Liver (tissue), 9 donors: ENCODE results near the gene FGD4. TPM values are rescaled to one million over a fixed set of nuclear protein-coding genes. Genes with fewer than 3 reads are reported as not detected.

ENCODE experiments used
- DNase-seq: peaks from one replicate; pipeline ENCODE4 v3.0.0-alpha.2; 2017; ENCODE audit warnings: low spot score
- H3K27ac ChIP-seq, 2 donors: one replicate each; pipeline ENCODE4 v1.7.0; 2013; ENCODE audit warnings: inconsistent platforms in 2 of 2, low read length in 2 of 2, control low read depth in 1 of 2, low read depth in 1 of 2, mild to moderate bottlenecking in 1 of 2
- H3K27me3 ChIP-seq, 4 donors: one replicate each; pipeline versions ENCODE4 v1.6.1 to v1.7.0; 2013; ENCODE audit warnings: low read length in 3 of 4, inconsistent platforms in 1 of 4, mild to moderate bottlenecking in 1 of 4, moderate library complexity in 1 of 4; ENCODE audit not compliant: control insufficient read depth in 4 of 4, insufficient read depth in 4 of 4
- H3K36me3 ChIP-seq, 4 donors: one replicate each; pipeline versions ENCODE4 v1.6.1 to v1.7.0; 2013; ENCODE audit warnings: low read length in 3 of 4, mild to moderate bottlenecking in 3 of 4, low read depth in 1 of 4, moderate library complexity in 1 of 4; ENCODE audit not compliant: control insufficient read depth in 4 of 4, insufficient read depth in 3 of 4
- H3K4me1 ChIP-seq, 4 donors: one replicate each; pipeline versions ENCODE4 v1.6.1 to v1.7.0; 2013; ENCODE audit warnings: low read length in 3 of 4, mild to moderate bottlenecking in 3 of 4, moderate library complexity in 1 of 4; ENCODE audit not compliant: control insufficient read depth in 4 of 4, insufficient read depth in 4 of 4
- H3K4me3 ChIP-seq, 3 donors: one replicate each; pipeline versions ENCODE4 v1.6.1 to v1.7.0; 2013; ENCODE audit warnings: low read length in 3 of 3, control low read depth in 1 of 3, low read depth in 1 of 3, mild to moderate bottlenecking in 1 of 3
- H3K9ac ChIP-seq, 2 donors: one replicate each; pipeline ENCODE4 v1.7.0; 2013; ENCODE audit warnings: low read length in 2 of 2, mild to moderate bottlenecking in 2 of 2, moderate library complexity in 2 of 2, control low read depth in 1 of 2, low read depth in 1 of 2
- H3K9me3 ChIP-seq, 4 donors: one replicate each; pipeline versions ENCODE4 v1.6.1 to v1.7.0; 2013; ENCODE audit warnings: low read length in 3 of 4; ENCODE audit not compliant: control insufficient read depth in 4 of 4
- ATF3 ChIP-seq: IDR thresholded peaks from 2 replicates; pipeline ENCODE4 v1.6.1; 2016; ENCODE audit warnings: antibody characterized with exemption
- CTCF ChIP-seq: fragments of 150-350 bp; IDR thresholded peaks from 2 replicates; pipeline ENCODE4 v1.5.1; 2017; ENCODE audit warnings: improper control_type of control experiment, low read depth, low read length; ENCODE audit not compliant: missing input control
- EGR1 ChIP-seq, 2 donors: IDR thresholded peaks; 2 replicates each; pipeline ENCODE4 v1.6.1; 2016 to 2018; ENCODE audit warnings: antibody characterized with exemption in 2 of 2, low read depth in 2 of 2
- FOXA1 ChIP-seq: IDR thresholded peaks from 2 replicates; pipeline ENCODE4 v1.6.1; 2016; ENCODE audit warnings: antibody characterized with exemption
- FOXA2 ChIP-seq: IDR thresholded peaks from 2 replicates; pipeline ENCODE4 v1.6.1; 2016; ENCODE audit warnings: antibody characterized with exemption
- GABPA ChIP-seq, 2 donors: IDR thresholded peaks in 1 of 2; conservative IDR thresholded peaks in 1 of 2; 2 replicates each; pipeline ENCODE4 v1.6.1; 2016; ENCODE audit warnings: antibody characterized with exemption in 2 of 2, mild to moderate bottlenecking in 1 of 2, moderate library complexity in 1 of 2
- HNF4A ChIP-seq, 2 donors: conservative IDR thresholded peaks; 2 replicates each; pipeline ENCODE4 v1.6.1; 2016; ENCODE audit warnings: antibody characterized with exemption in 2 of 2, mild to moderate bottlenecking in 2 of 2
- HNF4G ChIP-seq: IDR thresholded peaks from 2 replicates; pipeline ENCODE4 v1.6.1; 2016; ENCODE audit warnings: antibody characterized with exemption
- JUND ChIP-seq, 2 donors: IDR thresholded peaks; 2 replicates each; pipeline ENCODE4 v1.6.1; 2016; ENCODE audit warnings: antibody characterized with exemption in 2 of 2
- MAX ChIP-seq: IDR thresholded peaks from 2 replicates; pipeline ENCODE4 v1.6.1; 2016; ENCODE audit warnings: antibody characterized with exemption
- NR2F2 ChIP-seq: IDR thresholded peaks from 2 replicates; pipeline ENCODE4 v1.6.1; 2016; ENCODE audit warnings: antibody characterized with exemption
- RAD21 ChIP-seq, 2 donors: IDR thresholded peaks; 2 replicates each; pipeline ENCODE4 v1.6.1; 2016; ENCODE audit warnings: antibody characterized with exemption in 2 of 2, mild to moderate bottlenecking in 2 of 2
- REST ChIP-seq: IDR thresholded peaks from 2 replicates; pipeline ENCODE4 v1.6.1; 2016; ENCODE audit warnings: antibody characterized with exemption, mild to moderate bottlenecking
- RXRA ChIP-seq, 2 donors: IDR thresholded peaks; 2 replicates each; pipeline ENCODE4 v1.6.1; 2017 to 2018; ENCODE audit warnings: antibody characterized with exemption in 2 of 2, mild to moderate bottlenecking in 1 of 2
- SP1 ChIP-seq: IDR thresholded peaks from 2 replicates; pipeline ENCODE4 v1.6.1; 2018; ENCODE audit warnings: antibody characterized with exemption, mild to moderate bottlenecking
- TAF1 ChIP-seq: conservative IDR thresholded peaks from 2 replicates; pipeline ENCODE4 v1.6.1; 2016; ENCODE audit warnings: antibody characterized with exemption, mild to moderate bottlenecking
- YY1 ChIP-seq: IDR thresholded peaks from 2 replicates; pipeline ENCODE4 v1.6.1; 2016; ENCODE audit warnings: antibody characterized with exemption, mild to moderate bottlenecking
- ZBTB33 ChIP-seq: IDR thresholded peaks from 2 replicates; pipeline ENCODE4 v1.6.1; 2016; ENCODE audit warnings: antibody characterized with exemption
- WGBS: extraction: QIAGEN DNeasy Blood & Tissue Kit; methylation state at CpG from one replicate; pipeline ENCODE4 v1.1.7; 2013; 5-methylcytosine and 5-hydroxymethylcytosine counted together
- polyA plus RNA-seq, 2 donors: library from polyadenylated mRNA; stranded (reverse) in 1 of 2; unstranded in 1 of 2; fragments of 200-250 nt in 1 of 2; fragments of >200 nt in 1 of 2; fragmentation: Nextera tagmentation in 1 of 2; extraction: Ambion mirVana in 1 of 2; gene quantifications; one replicate each; pipeline versions ENCODE4 v1.2.1 to v1.2.3, GENCODE V29; 2013 to 2015
- total RNA-seq, 2 donors: library from RNA; depleted of rRNA; stranded (reverse); fragments of >200 nt; gene quantifications; one replicate each; pipeline ENCODE4 v1.2.3, GENCODE V29; 2014
- donor health status: healthy.
- donor health status: healthy.
- donor health status: healthy.
- donor health status: healthy.
- donor health status: healthy.

Gene FGD4
- total and polyA plus RNA-seq, 4 donors = 3.8 to 26.4 (median 9.0) TPM

- Histone ChIP-seq H3K27me3 (no peaks in the 10 kb centered on the region), H3K4me3 (no peak overlapping the region), H3K4me1 (peaks cover 0 to 9% (median 4%) of the 10 kb centered on the region in 4 donors), H3K27ac (no peak overlapping the region), H3K9me3 (no peaks in the 10 kb centered on the region), H3K9ac (no peak overlapping the region), H3K36me3 (peaks cover 4 to 52% (median 35%) of the 10 kb centered on the region in 4 donors)
- 96% methylated on average over 3 of the region's 3 CpGs for WGBS
- no peak for DNase-seq
- TF ChIP-seq FOXA2 (no peak), NR2F2 (no peak), CTCF (no peak), EGR1 (IDR thresholded peaks at IDR 0.05; ENCODE audit: low read depth in 2 of 2) (no peak), TAF1 (no peak), ZBTB33 (no peak), HNF4G (no peak), GABPA (IDR thresholded peaks at IDR 0.05 in 1 of 2, conservative IDR thresholded peaks at IDR 0.05 in 1 of 2) (no peak), REST (no peak), JUND (IDR thresholded peaks at IDR 0.05) (no peak), MAX (no peak), ATF3 (no peak), RAD21 (IDR thresholded peaks at IDR 0.05) (no peak)
These were observed 206.2 kb downstream of the FGD4 start for GRCh38 chr12:32605326-32606095.

GRCh38 chr12:32606443-32606842 lies 207.1 kb downstream of the FGD4 start:
- no peak overlapping the region for H3K27ac ChIP-seq
- H3K4me3 ChIP-seq = no peak overlapping the region
- no peaks in the 10 kb centered on the region for H3K27me3 ChIP-seq
- H3K4me1 ChIP-seq = peaks cover 0 to 9% (median 4%) of the 10 kb centered on the region in 4 donors
- DNase-seq = no peak
- 97% methylated on average over 2 of the region's 2 CpGs for WGBS
- H3K9me3 ChIP-seq = no peaks in the 10 kb centered on the region
- peaks cover 4 to 53% (median 34%) of the 10 kb centered on the region in 4 donors for H3K36me3 ChIP-seq
- H3K9ac ChIP-seq = no peak overlapping the region
- TF ChIP-seq EGR1 (IDR thresholded peaks at IDR 0.05; ENCODE audit: low read depth in 2 of 2) (no peak), FOXA1 (no peak), RAD21 (IDR thresholded peaks at IDR 0.05) (no peak), MAX (no peak), TAF1 (no peak), HNF4A (conservative IDR thresholded peaks at IDR 0.05) (no peak), RXRA (IDR thresholded peaks at IDR 0.05) (no peak), HNF4G (no peak), SP1 (no peak), ZBTB33 (no peak), CTCF (no peak), YY1 (no peak), NR2F2 (no peak), GABPA (IDR thresholded peaks at IDR 0.05 in 1 of 2, conservative IDR thresholded peaks at IDR 0.05 in 1 of 2) (no peak), JUND (IDR thresholded peaks at IDR 0.05) (no peak), FOXA2 (no peak)
